Activated B cell treated with CpG ODN at 0.5 μM for 24 hours (primary cell): ENCODE measurements around the gene VAMP4. TPM values are rescaled to one million over a fixed set of nuclear protein-coding genes. Genes with fewer than 3 reads are reported as not detected.

Source experiments
- ATAC-seq: fragments of 200-7000 bp; cut with Tn5 transposase; one replicate; pipeline ENCODE4 v1.10.0; 2021; ENCODE audit warnings: low read depth, mild to moderate bottlenecking, moderate library complexity
- CTCF ChIA-PET: fragments of 350-600 bp; sonication (Branson Sonifier 250); formaldehyde crosslinking; loops from one replicate; lab custom pipeline; 2021; ENCODE audit warnings: antibody characterized with exemption; lab: Charles Lee
- POLR2A ChIA-PET: fragments of 350-600 bp; sonication (Branson Sonifier 250); formaldehyde crosslinking; loops from one replicate; lab custom pipeline; 2021; ENCODE audit warnings: antibody characterized with exemption; lab: Charles Lee
- DNase-seq: peaks from one replicate; pipeline ENCODE4 v3.0.0; 2022
- H3K27ac Mint-ChIP-seq: one replicate; pipeline ENCODE4 v1.8.0; 2020; ENCODE audit warnings: mixed read lengths
- H3K27me3 Mint-ChIP-seq: one replicate; pipeline ENCODE4 v1.8.0; 2021; ENCODE audit warnings: mixed read lengths
- H3K36me3 Mint-ChIP-seq: one replicate; pipeline ENCODE4 v1.8.0; 2021; ENCODE audit warnings: low read depth, mixed read lengths
- H3K4me1 Mint-ChIP-seq: one replicate; pipeline ENCODE4 v1.8.0; 2021; ENCODE audit warnings: mixed read lengths
- H3K4me3 Mint-ChIP-seq: one replicate; pipeline ENCODE4 v1.8.0; 2020; ENCODE audit warnings: mild to moderate bottlenecking, mixed read lengths
- H3K9me3 Mint-ChIP-seq: one replicate; pipeline ENCODE4 v1.8.0; 2020; ENCODE audit warnings: mixed read lengths
- intact Hi-C: fragments of 100-400 bp; cut with micrococcal nuclease; formaldehyde crosslinking; loops from one replicate; pipeline ENCODE4 v1.15.1; 2024
- total RNA-seq: library from RNA; stranded (reverse); gene quantifications from 2 replicates; pipeline ENCODE4 v1.2.3, GENCODE V29; 2022
- TF ChIP-seq, protein P1 (sequence below): fragments of 200-600 bp; IDR thresholded peaks from one replicate; pipeline ENCODE4 v1.8.0; 2022; ENCODE audit warnings: antibody characterized with exemption, mild to moderate bottlenecking

VAMP4 gene
- total RNA-seq, 1 donor from 2014 or later = 10.5 TPM

DNA sequence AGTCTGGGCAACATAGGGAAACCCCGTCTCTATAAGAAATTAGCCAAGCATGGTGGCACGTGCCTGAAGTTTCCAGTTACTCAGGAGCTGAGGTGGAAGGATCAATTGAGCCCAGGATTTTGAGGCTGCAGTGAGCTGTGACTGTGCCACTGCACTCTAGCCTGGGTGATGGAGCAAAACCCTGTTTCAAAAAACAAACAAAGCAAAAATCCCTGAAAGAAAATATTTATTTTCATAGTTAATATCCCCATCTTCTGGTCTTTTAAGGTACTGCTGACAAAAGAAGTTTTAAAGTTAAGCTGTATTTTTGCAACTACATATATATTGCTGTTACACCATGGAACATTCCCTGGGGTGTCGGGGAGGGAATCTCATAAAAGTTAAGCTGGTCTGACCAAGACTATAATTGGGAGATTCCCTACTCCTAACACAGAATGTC is 26.0 kb downstream of the VAMP4 start:
- DNase-seq (no peak), ATAC-seq (no peak)
- Mint-ChIP-seq H3K4me1 (no peaks in the 10 kb centered on the region), H3K27ac (no peak overlapping the region), H3K36me3 (peaks cover 51% of the 10 kb centered on the region), H3K27me3 (no peaks in the 10 kb centered on the region), H3K9me3 (no peaks in the 10 kb centered on the region), H3K4me3 (no peak overlapping the region)
- ChIA-PET CTCF (no interaction called here), POLR2A (no interaction called here)
- TF ChIP-seq, protein P1, sequence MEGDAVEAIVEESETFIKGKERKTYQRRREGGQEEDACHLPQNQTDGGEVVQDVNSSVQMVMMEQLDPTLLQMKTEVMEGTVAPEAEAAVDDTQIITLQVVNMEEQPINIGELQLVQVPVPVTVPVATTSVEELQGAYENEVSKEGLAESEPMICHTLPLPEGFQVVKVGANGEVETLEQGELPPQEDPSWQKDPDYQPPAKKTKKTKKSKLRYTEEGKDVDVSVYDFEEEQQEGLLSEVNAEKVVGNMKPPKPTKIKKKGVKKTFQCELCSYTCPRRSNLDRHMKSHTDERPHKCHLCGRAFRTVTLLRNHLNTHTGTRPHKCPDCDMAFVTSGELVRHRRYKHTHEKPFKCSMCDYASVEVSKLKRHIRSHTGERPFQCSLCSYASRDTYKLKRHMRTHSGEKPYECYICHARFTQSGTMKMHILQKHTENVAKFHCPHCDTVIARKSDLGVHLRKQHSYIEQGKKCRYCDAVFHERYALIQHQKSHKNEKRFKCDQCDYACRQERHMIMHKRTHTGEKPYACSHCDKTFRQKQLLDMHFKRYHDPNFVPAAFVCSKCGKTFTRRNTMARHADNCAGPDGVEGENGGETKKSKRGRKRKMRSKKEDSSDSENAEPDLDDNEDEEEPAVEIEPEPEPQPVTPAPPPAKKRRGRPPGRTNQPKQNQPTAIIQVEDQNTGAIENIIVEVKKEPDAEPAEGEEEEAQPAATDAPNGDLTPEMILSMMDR = no peak
- intact Hi-C loops = no loop called here

DNA sequence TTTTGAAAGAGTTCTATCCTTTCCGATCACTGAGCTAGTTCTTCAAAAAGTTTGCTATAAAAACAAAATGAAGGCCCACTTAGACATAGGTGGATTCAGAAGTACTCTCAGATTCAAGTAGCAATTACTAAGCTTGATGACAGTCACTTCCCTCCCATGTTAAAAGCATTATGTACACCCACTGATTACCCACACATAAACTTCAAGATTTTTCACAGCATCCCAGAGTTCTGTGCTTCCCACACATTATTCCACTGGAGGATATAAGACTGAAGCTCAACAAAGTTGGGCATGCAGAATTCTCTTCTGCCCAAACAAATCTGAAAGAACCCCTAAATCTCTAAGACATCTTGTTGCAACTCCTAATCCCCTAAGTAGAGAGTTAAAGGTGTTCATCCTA is 29.5 kb downstream of the VAMP4 start:
- ChIA-PET CTCF (no interaction called here), POLR2A (interaction anchor here (0.7 kb wide), 1 partner anchor 29 kb away, joined by 3 read pairs; the partner anchor contains the start of gene VAMP4)
- ATAC-seq = no peak
- Mint-ChIP-seq H3K4me1 (no peaks in the 10 kb centered on the region), H3K9me3 (no peaks in the 10 kb centered on the region), H3K4me3 (no peak overlapping the region), H3K36me3 (peaks cover 52% of the 10 kb centered on the region), H3K27me3 (no peaks in the 10 kb centered on the region), H3K27ac (no peak overlapping the region)
- TF ChIP-seq, protein P1 = no peak
- no peak for DNase-seq
- intact Hi-C loops = no loop called here

DNA sequence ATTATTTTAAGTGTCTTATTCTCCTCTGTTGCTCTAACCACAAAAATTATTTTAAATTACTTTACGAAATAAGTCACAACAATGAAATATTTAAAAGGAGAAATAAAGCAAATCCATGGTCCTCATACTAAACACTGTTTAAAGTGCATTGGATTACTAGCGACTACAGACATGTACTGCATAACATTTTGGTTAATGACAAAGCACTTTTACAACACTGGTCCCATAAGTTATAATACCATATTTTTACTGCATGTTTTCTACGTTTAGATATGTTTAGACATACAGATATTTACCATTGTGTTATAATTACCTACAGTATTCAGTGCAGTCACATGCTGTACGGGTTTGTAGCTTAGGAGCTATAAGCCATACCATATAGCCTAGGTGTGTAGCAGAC is 30.2 kb downstream of the VAMP4 start:
- TF ChIP-seq, protein P1 = no peak
- Mint-ChIP-seq H3K9me3 (no peaks in the 10 kb centered on the region), H3K27me3 (no peaks in the 10 kb centered on the region), H3K36me3 (peaks cover 52% of the 10 kb centered on the region), H3K4me3 (no peak overlapping the region), H3K27ac (no peak overlapping the region), H3K4me1 (no peaks in the 10 kb centered on the region)
- POLR2A ChIA-PET = no interaction called here
- ATAC-seq (no peak), DNase-seq (no peak)
- CTCF ChIA-PET = no interaction called here
- intact Hi-C loops = no loop called here

DNA sequence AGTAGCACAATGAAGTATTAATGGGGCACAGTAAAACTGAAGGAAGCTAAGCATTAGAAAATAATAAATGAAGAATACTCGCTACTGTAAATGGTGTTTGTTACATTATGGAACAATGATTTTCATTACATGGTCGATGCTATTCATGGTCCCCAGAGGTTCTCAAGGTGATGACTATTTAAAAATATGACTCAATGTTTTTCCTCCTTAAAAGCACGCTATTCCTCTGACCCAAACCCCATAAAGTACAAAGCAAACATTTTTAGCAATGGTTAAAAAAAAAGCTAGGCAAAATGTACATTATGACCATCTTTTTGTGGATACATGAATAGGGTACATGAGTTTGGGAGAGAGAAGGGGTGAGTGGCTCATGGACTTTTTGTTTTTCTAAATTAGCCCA is 34.3 kb downstream of the VAMP4 start:
- Mint-ChIP-seq H3K4me3 (no peak overlapping the region), H3K36me3 (peaks cover 52% of the 10 kb centered on the region), H3K27me3 (no peaks in the 10 kb centered on the region), H3K4me1 (no peaks in the 10 kb centered on the region), H3K27ac (no peak overlapping the region), H3K9me3 (no peaks in the 10 kb centered on the region)
- ChIA-PET POLR2A (no interaction called here), CTCF (no interaction called here)
- DNase-seq (no peak), ATAC-seq (no peak)
- TF ChIP-seq, protein P1 = no peak
- intact Hi-C loops = no loop called here

DNA sequence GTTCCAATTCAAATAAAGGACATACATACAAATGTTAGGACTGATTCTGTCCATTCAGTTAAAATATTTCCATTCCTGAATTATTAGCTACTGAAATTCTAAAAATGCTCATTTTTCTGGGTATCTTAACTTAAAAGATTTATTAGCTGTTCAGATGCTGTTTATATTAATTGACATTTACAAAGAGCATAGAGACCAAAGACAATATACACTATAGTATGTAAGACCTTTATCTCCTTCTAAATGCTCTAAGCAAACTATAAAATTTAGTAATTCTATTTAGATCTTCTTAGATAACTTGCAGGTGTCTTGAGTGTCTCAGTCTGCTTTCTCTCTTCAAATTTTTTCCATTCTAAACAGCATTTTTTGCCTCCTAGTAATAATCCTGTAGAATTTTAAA is 39.3 kb downstream of the VAMP4 start:
- Mint-ChIP-seq H3K9me3 (no peaks in the 10 kb centered on the region), H3K4me1 (no peaks in the 10 kb centered on the region), H3K27ac (no peak overlapping the region), H3K36me3 (peaks cover 59% of the 10 kb centered on the region), H3K27me3 (no peaks in the 10 kb centered on the region), H3K4me3 (no peak overlapping the region)
- TF ChIP-seq, protein P1 = no peak
- ATAC-seq = no peak
- intact Hi-C loops = no loop called here
- ChIA-PET CTCF (no interaction called here), POLR2A (no interaction called here)
- no peak for DNase-seq
